Adipocyte (in vitro differentiated cells): ENCODE results near the gene RBP3.

ENCODE experiments used
- DNase-seq: peaks from one replicate; pipeline ENCODE4 v3.0.0-alpha.2; 2015; ENCODE audit warnings: low read depth
- H3K27me3 ChIP-seq: replicated peaks from 2 replicates; pipeline ENCODE4 v1.7.0; 2013; ENCODE audit warnings: mild to moderate bottlenecking, low read length, moderate library complexity; ENCODE audit not compliant: control insufficient read depth, insufficient read depth
- H3K36me3 ChIP-seq: 2 replicates; pipeline ENCODE4 v1.7.0; 2013; ENCODE audit warnings: low read length, mild to moderate bottlenecking, moderate library complexity; ENCODE audit not compliant: control insufficient read depth, insufficient read depth, severe bottlenecking
- H3K4me1 ChIP-seq: 2 replicates; pipeline ENCODE4 v1.7.0; 2013; ENCODE audit warnings: mild to moderate bottlenecking, low read length, moderate library complexity; ENCODE audit not compliant: control insufficient read depth, insufficient read depth
- H3K4me3 ChIP-seq: 2 replicates; pipeline ENCODE4 v1.7.0; 2013; ENCODE audit warnings: mild to moderate bottlenecking, low read length, moderate library complexity
- H3K9ac ChIP-seq: 2 replicates; pipeline ENCODE4 v1.7.0; 2013; ENCODE audit warnings: mild to moderate bottlenecking, low read length, moderate library complexity
- H3K9me3 ChIP-seq: 2 replicates; pipeline ENCODE4 v1.7.0; 2013; ENCODE audit warnings: mild to moderate bottlenecking, low read length, moderate library complexity; ENCODE audit not compliant: control insufficient read depth

Gene RBP3

DNA sequence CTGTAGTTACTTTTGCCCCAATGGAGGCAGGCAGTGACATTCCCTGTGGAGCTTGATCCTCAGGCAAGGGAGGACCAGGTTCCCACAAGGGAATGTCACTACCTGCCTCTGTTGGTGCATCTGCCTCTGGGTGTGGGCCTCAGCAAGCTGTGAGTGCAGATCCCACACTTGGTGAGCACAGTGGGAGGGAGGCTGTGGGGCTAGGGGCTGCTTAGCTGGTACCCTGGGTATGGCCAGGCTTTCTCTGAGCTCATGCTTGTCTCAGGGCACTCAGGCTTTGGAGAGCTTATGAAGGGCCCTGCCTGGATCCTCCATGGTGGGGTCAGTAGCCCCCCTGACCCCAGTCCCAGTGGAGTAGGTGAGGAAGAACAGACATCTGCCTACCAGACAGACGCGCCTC lies 52.1 kb downstream of the RBP3 start:
- H3K9me3 ChIP-seq: no peaks in the 10 kb centered on the region
- H3K4me1 ChIP-seq: peaks cover 33% of the 10 kb centered on the region
- H3K36me3 ChIP-seq: no peaks in the 10 kb centered on the region
- H3K27me3 ChIP-seq: no peaks in the 10 kb centered on the region
- no peak overlapping the region for H3K4me3 ChIP-seq
- DNase-seq: no peak
- H3K9ac ChIP-seq: no peak overlapping the region

DNA sequence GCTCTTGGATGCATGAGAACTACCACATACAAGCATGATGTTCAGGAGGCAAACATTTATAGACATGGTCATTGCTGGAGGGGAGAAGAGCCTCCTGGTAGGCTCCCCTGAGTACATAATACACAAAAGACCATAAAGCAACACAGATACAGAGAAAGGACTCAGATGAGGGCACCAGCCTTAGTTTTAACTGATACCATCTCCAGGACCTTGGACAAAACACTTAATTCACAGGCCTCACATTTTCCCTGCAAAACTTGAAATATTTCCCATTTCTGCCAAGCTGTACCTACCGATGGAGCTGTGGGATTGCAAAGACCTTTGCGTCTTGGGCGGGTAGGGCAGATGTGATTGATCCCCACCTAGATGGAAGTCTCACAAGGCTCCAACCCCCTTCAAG lies 52.6 kb downstream of the RBP3 start:
- Histone ChIP-seq H3K9ac (no peak overlapping the region), H3K27me3 (no peaks in the 10 kb centered on the region), H3K4me3 (no peak overlapping the region), H3K36me3 (no peaks in the 10 kb centered on the region), H3K4me1 (peaks cover 33% of the 10 kb centered on the region), H3K9me3 (no peaks in the 10 kb centered on the region)
- no peak for DNase-seq

DNA sequence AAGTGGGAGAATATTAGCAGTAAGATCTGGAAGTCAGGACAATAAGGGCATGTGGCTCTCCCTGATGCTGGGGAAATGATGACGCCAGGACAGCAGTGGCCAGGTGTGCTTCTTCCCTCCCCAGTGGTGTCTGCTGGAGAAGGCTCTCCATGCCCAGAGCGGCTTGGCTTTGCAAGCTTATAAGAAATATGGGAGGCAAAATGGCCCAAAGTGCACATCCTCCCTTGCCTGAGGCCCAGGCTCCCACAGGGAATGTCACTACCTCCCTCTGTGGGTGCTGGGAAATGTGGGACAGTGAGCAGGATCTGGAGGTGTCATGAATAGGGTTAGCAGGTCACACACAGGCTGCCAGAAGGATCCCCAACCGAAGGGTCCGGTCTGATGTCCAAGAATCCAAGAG lies 53.0 kb downstream of the RBP3 start:
- Histone ChIP-seq H3K9me3 (no peaks in the 10 kb centered on the region), H3K4me3 (no peak overlapping the region), H3K27me3 (no peaks in the 10 kb centered on the region), H3K36me3 (no peaks in the 10 kb centered on the region), H3K4me1 (peaks cover 33% of the 10 kb centered on the region), H3K9ac (no peak overlapping the region)
- DNase-seq: no peak

DNA sequence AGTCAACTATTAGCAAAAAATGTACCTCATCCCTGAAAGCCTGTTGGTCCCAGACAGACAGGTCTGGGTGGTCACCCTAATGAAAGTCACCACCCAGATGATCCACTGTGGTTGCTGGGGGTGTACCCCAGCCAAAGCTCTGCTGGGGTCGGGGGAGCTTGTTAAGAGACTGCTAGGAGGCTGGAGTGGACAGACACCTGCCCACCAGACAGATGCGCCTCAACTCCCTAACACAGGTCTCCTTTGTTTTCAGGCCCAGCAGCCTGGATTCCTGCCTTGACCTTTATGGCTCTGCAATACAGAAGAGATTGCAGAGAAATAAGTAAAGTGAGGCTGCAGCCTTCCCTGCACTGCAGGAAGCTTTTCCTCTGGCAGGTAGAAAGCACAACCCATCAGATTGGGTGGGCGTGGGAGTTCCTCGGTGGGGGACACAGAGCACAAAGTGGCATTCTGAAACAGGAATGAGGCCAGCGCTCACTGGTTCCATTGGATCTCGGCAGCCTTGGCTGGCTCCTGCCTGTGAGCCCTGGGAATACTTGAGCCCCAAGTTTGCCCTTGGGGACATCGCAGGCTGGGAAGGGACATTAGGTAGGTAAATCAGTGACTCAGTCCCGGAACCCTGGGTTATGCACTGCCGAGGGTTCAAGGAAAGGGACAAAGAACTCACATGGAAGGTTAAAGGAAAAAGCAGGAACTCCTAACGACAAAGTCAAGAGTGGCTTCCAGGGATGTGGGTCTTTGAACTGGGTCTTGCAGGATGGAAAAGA lies 53.9 kb downstream of the RBP3 start:
- Histone ChIP-seq H3K9me3 (no peaks in the 10 kb centered on the region), H3K9ac (no peak overlapping the region), H3K4me3 (no peak overlapping the region), H3K27me3 (no peaks in the 10 kb centered on the region), H3K4me1 (peaks cover 33% of the 10 kb centered on the region), H3K36me3 (no peaks in the 10 kb centered on the region)
- no peak for DNase-seq

DNA sequence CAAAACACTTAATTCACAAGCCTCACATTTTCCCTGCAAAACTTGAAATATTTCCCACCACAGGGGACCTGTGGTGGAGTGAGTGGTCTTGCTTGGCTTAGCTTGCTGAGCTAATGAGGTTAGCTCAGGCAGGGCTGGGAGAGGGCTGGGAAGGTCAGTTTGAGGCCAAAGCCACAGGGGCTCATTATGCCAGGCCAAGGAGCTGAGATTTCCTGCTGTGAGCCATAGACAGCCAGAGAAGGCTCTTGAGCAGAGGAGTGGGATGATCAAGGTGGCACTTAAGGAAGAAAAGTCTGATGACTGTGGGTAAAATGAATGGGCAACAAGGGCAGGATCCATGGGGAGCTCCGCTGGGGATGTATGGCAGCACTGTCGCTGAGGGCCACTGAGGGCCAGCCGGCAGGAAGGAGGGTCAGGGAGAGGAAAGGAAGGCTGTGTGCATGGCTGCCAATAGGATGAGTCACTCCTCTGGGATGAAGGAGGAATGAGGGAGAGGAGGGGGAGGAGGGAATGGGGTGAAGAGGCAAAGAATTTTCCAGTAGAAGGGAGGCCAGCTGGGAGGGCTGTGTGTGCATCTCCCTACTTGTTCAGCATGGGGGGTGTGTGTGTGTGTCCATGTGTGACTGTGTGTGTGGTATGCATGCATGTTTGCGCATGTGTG lies 54.6 kb downstream of the RBP3 start:
- H3K4me1 ChIP-seq: peaks cover 33% of the 10 kb centered on the region
- H3K27me3 ChIP-seq: no peaks in the 10 kb centered on the region
- H3K36me3 ChIP-seq: no peaks in the 10 kb centered on the region
- H3K9ac ChIP-seq: no peak overlapping the region
- peak; percentile 86 for DNase-seq
- H3K4me3 ChIP-seq: no peak overlapping the region
- no peaks in the 10 kb centered on the region for H3K9me3 ChIP-seq

DNA sequence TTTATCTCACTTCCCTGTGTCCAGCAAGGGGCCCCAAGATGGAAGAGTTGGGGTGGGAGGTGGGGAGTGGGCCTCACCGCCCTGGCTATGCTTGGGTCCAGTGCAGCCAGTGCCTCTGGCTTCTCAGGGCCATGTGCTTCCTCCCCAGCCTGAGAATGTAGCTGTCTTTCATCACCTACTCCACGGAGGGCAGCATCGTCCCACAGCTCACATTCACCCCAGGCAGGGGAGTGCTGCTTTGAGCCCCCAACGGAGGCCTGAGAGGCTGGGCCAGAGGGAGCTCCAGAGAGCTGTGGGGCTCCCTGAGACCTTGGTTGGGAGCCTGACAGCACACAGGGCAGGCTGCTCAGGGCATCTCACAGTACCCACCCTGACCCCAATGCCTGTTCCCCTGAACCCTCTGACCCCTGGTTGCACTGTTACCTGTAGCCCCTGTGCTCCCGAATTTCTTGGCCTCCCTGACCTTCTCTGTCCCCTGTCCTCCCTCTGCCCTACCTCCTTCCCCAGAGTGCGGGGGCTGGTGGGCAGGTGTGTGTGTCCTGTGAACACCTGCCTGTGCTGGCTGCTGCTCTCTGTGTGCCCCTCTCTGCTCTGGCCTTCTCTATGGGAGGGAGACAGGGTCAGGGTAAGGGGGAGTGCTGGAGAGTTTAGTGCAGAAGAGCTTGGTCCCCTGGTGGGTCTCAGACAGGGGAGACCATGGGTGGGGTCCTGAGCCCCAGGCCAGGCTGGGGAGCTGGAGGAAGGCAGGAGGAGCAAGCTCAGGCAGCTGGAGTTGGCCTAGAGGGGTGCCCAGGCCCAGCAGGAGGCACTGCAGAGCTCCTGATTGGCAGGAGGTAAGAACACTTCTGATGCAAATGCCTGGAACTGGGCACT lies 55.5 kb downstream of the RBP3 start:
- Histone ChIP-seq H3K4me1 (peaks cover 30% of the 10 kb centered on the region), H3K36me3 (no peaks in the 10 kb centered on the region), H3K4me3 (no peak overlapping the region), H3K9me3 (no peaks in the 10 kb centered on the region), H3K27me3 (no peaks in the 10 kb centered on the region), H3K9ac (peak overlapping the region; percentile 55)
- DNase-seq: no peak

DNA sequence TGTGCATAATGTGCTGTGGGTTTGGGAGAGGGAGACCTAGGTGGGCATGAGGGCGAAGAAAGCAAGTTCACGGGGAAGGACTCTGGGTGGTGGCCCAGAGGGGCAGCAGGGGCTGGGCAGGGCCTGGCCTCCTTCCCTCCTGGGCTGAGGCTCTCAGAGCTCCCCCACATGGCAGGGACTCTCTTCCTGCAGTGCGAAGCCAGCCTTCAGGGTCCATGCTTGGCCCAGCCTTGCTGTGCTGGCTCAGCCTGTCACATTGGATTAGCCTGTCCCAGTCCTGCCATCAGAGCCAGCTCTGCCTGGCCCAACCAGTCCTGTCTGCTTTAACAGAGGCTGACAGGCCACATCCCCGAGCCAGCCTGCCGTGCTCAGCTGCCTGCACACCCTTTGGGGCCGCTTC lies 56.3 kb downstream of the RBP3 start:
- H3K36me3 ChIP-seq: no peaks in the 10 kb centered on the region
- H3K9me3 ChIP-seq: no peaks in the 10 kb centered on the region
- H3K4me3 ChIP-seq: no peak overlapping the region
- DNase-seq: no peak
- H3K27me3 ChIP-seq: no peaks in the 10 kb centered on the region
- H3K4me1 ChIP-seq: peaks cover 23% of the 10 kb centered on the region
- no peak overlapping the region for H3K9ac ChIP-seq

DNA sequence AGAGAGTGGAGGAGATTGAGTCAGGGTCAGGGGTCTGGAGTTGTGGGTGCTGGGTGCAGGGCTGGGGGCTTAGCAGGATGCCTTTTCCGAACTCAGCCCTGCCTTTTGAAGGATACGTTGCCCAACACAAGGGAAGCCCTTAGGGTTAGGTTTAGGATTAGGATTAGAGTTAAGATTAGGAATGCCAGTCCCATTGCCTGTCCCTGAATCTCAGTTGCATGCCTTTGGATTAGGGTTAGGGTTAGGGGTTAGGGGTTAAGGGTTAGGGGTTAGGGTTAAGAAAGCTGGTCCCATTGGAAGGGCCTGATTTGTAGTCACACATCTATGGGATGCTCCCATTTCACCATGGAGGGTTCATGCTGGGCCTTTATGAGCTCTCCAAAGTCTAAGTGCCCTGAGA lies 56.8 kb downstream of the RBP3 start:
- peaks cover 21% of the 10 kb centered on the region for H3K4me1 ChIP-seq
- H3K36me3 ChIP-seq: no peaks in the 10 kb centered on the region
- H3K27me3 ChIP-seq: no peaks in the 10 kb centered on the region
- H3K4me3 ChIP-seq: no peak overlapping the region
- no peak for DNase-seq
- no peak overlapping the region for H3K9ac ChIP-seq
- H3K9me3 ChIP-seq: no peaks in the 10 kb centered on the region

DNA sequence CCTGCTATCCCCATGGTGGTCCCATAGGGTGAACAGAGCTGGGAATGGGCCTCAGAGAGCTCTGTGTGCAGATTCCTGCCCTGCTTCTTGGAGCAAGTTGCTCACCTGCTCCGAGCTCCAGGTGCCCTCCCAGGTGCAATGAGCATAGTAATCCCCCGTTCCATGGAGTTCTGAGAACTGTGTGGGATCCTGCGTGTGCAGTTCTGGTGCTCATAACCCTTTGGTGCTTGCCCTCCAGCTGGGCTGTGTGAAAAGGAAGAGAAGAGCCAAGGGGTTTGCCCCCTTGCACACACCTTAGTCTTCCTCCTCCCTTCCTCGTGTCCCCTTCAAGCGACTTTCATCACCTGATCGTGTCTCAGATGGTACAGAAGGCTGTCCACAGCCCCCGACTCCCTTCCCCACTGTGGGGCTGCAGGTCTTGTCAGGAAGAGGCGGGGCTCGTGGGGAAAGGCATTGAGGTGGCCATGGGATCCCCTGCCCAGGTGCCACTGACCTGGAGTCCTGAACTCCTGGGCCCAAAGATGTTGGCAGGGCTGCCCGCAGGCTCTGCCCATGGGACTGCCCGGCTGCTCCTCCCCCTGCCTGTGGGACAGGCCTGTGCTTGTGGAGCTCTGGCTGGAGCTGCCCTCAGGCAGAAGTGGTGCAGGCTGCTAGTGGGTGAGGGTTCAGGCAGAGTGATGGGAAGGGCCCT lies 57.8 kb downstream of the RBP3 start:
- no peak for DNase-seq
- no peaks in the 10 kb centered on the region for H3K27me3 ChIP-seq
- H3K9me3 ChIP-seq: no peaks in the 10 kb centered on the region
- no peak overlapping the region for H3K9ac ChIP-seq
- H3K4me3 ChIP-seq: no peak overlapping the region
- peaks cover 21% of the 10 kb centered on the region for H3K4me1 ChIP-seq
- H3K36me3 ChIP-seq: no peaks in the 10 kb centered on the region

DNA sequence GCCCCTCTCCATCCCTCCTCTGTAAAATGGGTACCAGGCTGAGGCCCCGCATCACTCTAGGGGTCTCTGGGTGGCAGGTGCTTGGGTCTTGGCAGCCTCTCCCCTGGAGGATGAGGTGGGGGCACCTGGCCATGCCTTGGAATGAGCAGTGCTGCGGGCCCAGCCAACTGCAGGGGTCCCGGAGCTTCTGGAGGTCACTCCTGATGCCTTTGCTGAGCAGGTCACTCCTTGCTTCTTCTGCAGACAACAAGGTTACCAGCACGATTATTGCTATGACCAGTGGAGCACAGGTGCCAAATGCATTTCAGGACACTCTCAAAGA lies 58.3 kb downstream of the RBP3 start:
- no peak for DNase-seq
- Histone ChIP-seq H3K4me3 (no peak overlapping the region), H3K9me3 (no peaks in the 10 kb centered on the region), H3K9ac (no peak overlapping the region), H3K4me1 (peaks cover 21% of the 10 kb centered on the region), H3K36me3 (no peaks in the 10 kb centered on the region), H3K27me3 (no peaks in the 10 kb centered on the region)
